ENCODE results near the gene NEURL1B.
A peak's percentile ranks its signal among the peaks of the same experiment; 100 is the strongest.

GRCh38 chr5:172713113-172713808 is 72.2 kb downstream of the NEURL1B start:
- TF ChIP-seq CTCF (IDR thresholded peaks at IDR 0.05) = peak; percentile 75 to 91 (median 81)
- no peak for TF ChIP-seq POLR2A (IDR thresholded peaks at IDR 0.05)

Data from body of pancreas (tissue), 4 donors.